Esophagus squamous epithelium (tissue), 4 donors: Measurements from ENCODE around the gene DUSP11.

ENCODE experiments used
- CTCF ChIP-seq, 6 experiments: fragments of 450-650 bp in 4 of 6; fragments of 200-600 bp in 2 of 6; sonication (generic) in 2 of 6; IDR thresholded peaks; one replicate each; pipeline ENCODE4 v1.5.1; 2016 to 2019; ENCODE audit warnings: antibody characterized with exemption in 6 of 6, mild to moderate bottlenecking in 4 of 6, moderate library complexity in 4 of 6
- POLR2A ChIP-seq, 4 donors: fragments of 450-650 bp; IDR thresholded peaks; one replicate each; pipeline ENCODE4 v1.6.1; 2017; ENCODE audit warnings: antibody characterized with exemption in 4 of 4, mild to moderate bottlenecking in 4 of 4, moderate library complexity in 3 of 4

GRCh38 chr2:73821227-73821626 is 41.3 kb upstream of the DUSP11 start:
- TF ChIP-seq CTCF (IDR thresholded peaks at IDR 0.05) (no peak), POLR2A (IDR thresholded peaks at IDR 0.05) (no peak)
